ENCODE results near the gene LTA.
"Not testable (repeated sequence)": the region's sequence is repeated elsewhere in the genome, so short reads cannot be mapped to it uniquely, and the experiment has no call there.

Gene LTA

GRCh38 chr6:31586599-31587281 lies 14.7 kb downstream of the LTA start:
- no peak for DNase-seq (ENCODE audit: low spot score)

GRCh38 chr6:31587791-31588777 lies 16.0 kb downstream of the LTA start:
- no peak for DNase-seq (ENCODE audit: low spot score)

- DNase-seq (ENCODE audit: low spot score), result no peak
These were observed 17.0 kb downstream of the LTA start for GRCh38 chr6:31588871-31589650.

GRCh38 chr6:31590691-31591090 lies 18.6 kb downstream of the LTA start:
- DNase-seq (ENCODE audit: low spot score), result not testable (repeated sequence)

GRCh38 chr6:31592396-31592771 lies 20.3 kb downstream of the LTA start:
- DNase-seq (ENCODE audit: low spot score), result no peak

- DNase-seq (ENCODE audit: low spot score), result no peak
These were observed 24.9 kb downstream of the LTA start for GRCh38 chr6:31597006-31597405.

GRCh38 chr6:31607317-31607716 lies 35.2 kb downstream of the LTA start:
- DNase-seq (ENCODE audit: low spot score), result no peak

- DNase-seq (ENCODE audit: low spot score), result no peak
These were observed 37.7 kb downstream of the LTA start for GRCh38 chr6:31609519-31610406.

GRCh38 chr6:31610968-31611367 lies 38.9 kb downstream of the LTA start:
- DNase-seq (ENCODE audit: low spot score), result peak; percentile 34

- DNase-seq (ENCODE audit: low spot score), result no peak
These were observed 42.1 kb downstream of the LTA start for GRCh38 chr6:31614075-31614619.

- DNase-seq (ENCODE audit: low spot score), result no peak
These were observed 42.8 kb downstream of the LTA start, which contains the start of gene AIF1 for GRCh38 chr6:31614684-31615578. Gene AIF1, plus strand, starts transcription at chr6:31615234. Its CDS starts 96 bp downstream, at chr6:31615330.

- no peak for DNase-seq (ENCODE audit: low spot score)
These were observed 43.7 kb downstream of the LTA start for GRCh38 chr6:31615748-31616147.

- DNase-seq (ENCODE audit: low spot score), result no peak
These were observed 44.9 kb downstream of the LTA start for GRCh38 chr6:31617010-31617409.

GRCh38 chr6:31619805-31620585 lies 47.9 kb downstream of the LTA start:
- peak; percentile 96 for DNase-seq (ENCODE audit: low spot score)

GRCh38 chr6:31620586-31621319 lies 48.7 kb downstream of the LTA start, which contains the start of gene PRRC2A:
Gene PRRC2A, plus strand, starts transcription at chr6:31620715. Its CDS starts 2,075 bp downstream, at chr6:31622790.
- DNase-seq (ENCODE audit: low spot score), result peak; percentile 97

GRCh38 chr6:31621320-31621939 lies 49.3 kb downstream of the LTA start:
- no peak for DNase-seq (ENCODE audit: low spot score)

- DNase-seq (ENCODE audit: low spot score), result no peak
These were observed 49.9 kb downstream of the LTA start for GRCh38 chr6:31621991-31622390.

- DNase-seq (ENCODE audit: low spot score), result no peak
These were observed 50.6 kb downstream of the LTA start for GRCh38 chr6:31622684-31623091.
